Measurements from ENCODE around the gene ELOVL5. TPM values are rescaled to one million over a fixed set of nuclear protein-coding genes. Genes with fewer than 3 reads are reported as not detected.

ELOVL5 gene
- total and polyA plus RNA-seq, 2 donors (not counting 1 experiment from before 2014, with no cell fraction given): 128 to 144 TPM

- WGBS (ENCODE audit: insufficient coverage): no CpG with 5 or more reads among the region's 4 CpGs
- intact Hi-C loops (cut with micrococcal nuclease): no loop called here
- Histone ChIP-seq H4K20me1 (ENCODE audit: control insufficient read depth, insufficient read depth, low read length, poor library complexity, severe bottlenecking) (no peaks in the 10 kb centered on the region), H3K4me2 (replicated peaks; ENCODE audit: low read depth, low read length, poor library complexity, severe bottlenecking) (no peak overlapping the region), H3K4me1 (ENCODE audit: control insufficient read depth in 2 of 2, insufficient read depth in 2 of 2, low read length in 2 of 2) (no peaks in the 10 kb centered on the region), H3K27ac (ENCODE audit: low read length in 2 of 2) (no peak overlapping the region), H3K36me3 (replicated peaks in 1 of 2; ENCODE audit: control extremely low read depth in 1 of 2, control insufficient read depth in 1 of 2, extremely low read depth in 1 of 2, insufficient read depth in 2 of 2, low read length in 1 of 2) (no peaks in the 10 kb centered on the region), H2AFZ (ENCODE audit: insufficient read depth, low read depth, low read length, poor library complexity, severe bottlenecking) (no peak overlapping the region), H3K9ac (ENCODE audit: low read length) (no peak overlapping the region), H3K9me3 (ENCODE audit: control extremely low read depth in 1 of 3, control insufficient read depth in 2 of 3, insufficient read depth in 1 of 3, low read length in 2 of 3) (no peaks in the 10 kb centered on the region), H3K79me2 (ENCODE audit: control insufficient read depth, insufficient read depth, low read length) (no peaks in the 10 kb centered on the region), H3K27me3 (replicated peaks in 1 of 4; ENCODE audit: control extremely low read depth in 1 of 4, control insufficient read depth in 3 of 4, insufficient read depth in 4 of 4, low read length in 3 of 4) (peaks cover 0 to 3% (median 0%) of the 10 kb centered on the region in 4 experiments), H3K4me3 (ENCODE audit: control extremely low read depth in 1 of 5, extremely low read depth in 1 of 5, insufficient read depth in 1 of 5, low read depth in 2 of 5, low read length in 4 of 5) (no peak overlapping the region)
- H3K27ac Mint-ChIP-seq: no peak overlapping the region
- H3K27me3 Mint-ChIP-seq: no peaks in the 10 kb centered on the region
- POLR2A ChIA-PET: no interaction called here
- CTCF ChIA-PET: no interaction called here
- no peaks in the 10 kb centered on the region for H3K4me1 Mint-ChIP-seq
- H3K4me3 Mint-ChIP-seq: no peak overlapping the region
- TF ChIP-seq CTCF (IDR thresholded peaks at IDR 0.05): no peak
- TF ChIP-seq EZH2 (IDR thresholded peaks at IDR 0.05; ENCODE audit: borderline replicate concordance, insufficient read depth, low read depth, low read length, poor library complexity, severe bottlenecking): no peak
- ATAC-seq (ENCODE audit: low read depth) (no peak), DNase-seq (no peak)
- no peaks in the 10 kb centered on the region for H3K9me3 Mint-ChIP-seq (ENCODE audit: insufficient read depth)
These were observed 24.9 kb upstream of the ELOVL5 start for GRCh38 chr6:53373638-53374037.

- Histone ChIP-seq H3K79me2 (ENCODE audit: control insufficient read depth, insufficient read depth, low read length) (no peaks in the 10 kb centered on the region), H3K27ac (ENCODE audit: low read length in 2 of 2) (no peak overlapping the region), H2AFZ (ENCODE audit: insufficient read depth, low read depth, low read length, poor library complexity, severe bottlenecking) (no peak overlapping the region), H3K36me3 (replicated peaks in 1 of 2; ENCODE audit: control extremely low read depth in 1 of 2, control insufficient read depth in 1 of 2, extremely low read depth in 1 of 2, insufficient read depth in 2 of 2, low read length in 1 of 2) (no peaks in the 10 kb centered on the region), H4K20me1 (ENCODE audit: control insufficient read depth, insufficient read depth, low read length, poor library complexity, severe bottlenecking) (no peaks in the 10 kb centered on the region), H3K27me3 (replicated peaks in 1 of 4; ENCODE audit: control extremely low read depth in 1 of 4, control insufficient read depth in 3 of 4, insufficient read depth in 4 of 4, low read length in 3 of 4) (no peaks in the 10 kb centered on the region), H3K4me3 (ENCODE audit: control extremely low read depth in 1 of 5, extremely low read depth in 1 of 5, insufficient read depth in 1 of 5, low read depth in 2 of 5, low read length in 4 of 5) (no peak overlapping the region), H3K9me3 (ENCODE audit: control extremely low read depth in 1 of 3, control insufficient read depth in 2 of 3, insufficient read depth in 1 of 3, low read length in 2 of 3) (peaks cover 0 to 13% (median 3%) of the 10 kb centered on the region in 3 donors), H3K4me1 (ENCODE audit: control insufficient read depth in 2 of 2, insufficient read depth in 2 of 2, low read length in 2 of 2) (no peaks in the 10 kb centered on the region), H3K9ac (ENCODE audit: low read length) (no peak overlapping the region), H3K4me2 (replicated peaks; ENCODE audit: low read depth, low read length, poor library complexity, severe bottlenecking) (no peak overlapping the region)
- ATAC-seq (ENCODE audit: low read depth): no peak
- Mint-ChIP-seq H3K4me3 (no peak overlapping the region), H3K4me1 (no peaks in the 10 kb centered on the region), H3K27ac (no peak overlapping the region), H3K9me3 (ENCODE audit: insufficient read depth) (peaks cover 1% of the 10 kb centered on the region), H3K27me3 (no peaks in the 10 kb centered on the region)
- WGBS (ENCODE audit: insufficient coverage): 94% methylated on average over 3 of the region's 6 CpGs
- CTCF ChIA-PET: no interaction called here
- intact Hi-C loops (cut with micrococcal nuclease): no loop called here
- no peak for DNase-seq
- POLR2A ChIA-PET: no interaction called here
- TF ChIP-seq CTCF (IDR thresholded peaks at IDR 0.05) (no peak), EZH2 (IDR thresholded peaks at IDR 0.05; ENCODE audit: borderline replicate concordance, insufficient read depth, low read depth, low read length, poor library complexity, severe bottlenecking) (no peak)
These were observed 21.2 kb upstream of the ELOVL5 start for GRCh38 chr6:53369876-53370515.
